Muscle of leg (tissue), 11 donors: Measurements from ENCODE around the gene GID8. TPM values are rescaled to one million over a fixed set of nuclear protein-coding genes. Genes with fewer than 3 reads are reported as not detected.

Experiments
- DNase-seq: peaks from one replicate; pipeline ENCODE4 v3.0.0; 2013
- H3K27ac ChIP-seq: one replicate; pipeline ENCODE4 v1.5.1; 2013; ENCODE audit warnings: mild to moderate bottlenecking, low read length, control low read depth
- H3K27me3 ChIP-seq: one replicate; pipeline ENCODE4 v1.6.1; 2013; ENCODE audit warnings: low read length; ENCODE audit not compliant: control insufficient read depth, insufficient read depth
- H3K36me3 ChIP-seq: one replicate; pipeline ENCODE4 v1.6.1; 2013; ENCODE audit warnings: low read length; ENCODE audit not compliant: control insufficient read depth, insufficient read depth
- H3K4me1 ChIP-seq: one replicate; pipeline ENCODE4 v1.6.1; 2013; ENCODE audit warnings: low read length; ENCODE audit not compliant: control insufficient read depth, insufficient read depth
- H3K4me3 ChIP-seq: one replicate; pipeline ENCODE4 v1.5.1; 2013; ENCODE audit warnings: low read length, control low read depth
- H3K9me3 ChIP-seq: replicated peaks from 2 replicates; pipeline ENCODE4 v1.6.1; 2013; ENCODE audit warnings: low read depth, low read length; ENCODE audit not compliant: control insufficient read depth
- WGBS: methylation state at CpG from one replicate; pipeline ENCODE4 v1.1.5; 2013; ENCODE audit warnings: missing lambda C conversion rate; ENCODE audit not compliant: insufficient coverage; 5-methylcytosine and 5-hydroxymethylcytosine counted together
- polyA plus RNA-seq, 8 donors: library from polyadenylated mRNA; unstranded; fragments of 120-200 nt; gene quantifications; one replicate each; pipeline versions ENCODE4 v1.2.1 to v1.2.3, GENCODE V29; 2013; ENCODE audit warnings: inconsistent platforms in 1 of 8, low replicate concordance in 1 of 8; ENCODE audit not compliant: insufficient read length in 8 of 8, insufficient read depth in 1 of 8
- total RNA-seq: library from RNA; stranded (reverse); fragments of 120-200 nt; gene quantifications from one replicate; pipeline ENCODE4 v1.2.4, GENCODE V29; 2013

GID8 gene
- total and polyA plus RNA-seq, 9 donors, result 22.0 to 38.7 (median 30.8) TPM

DNA sequence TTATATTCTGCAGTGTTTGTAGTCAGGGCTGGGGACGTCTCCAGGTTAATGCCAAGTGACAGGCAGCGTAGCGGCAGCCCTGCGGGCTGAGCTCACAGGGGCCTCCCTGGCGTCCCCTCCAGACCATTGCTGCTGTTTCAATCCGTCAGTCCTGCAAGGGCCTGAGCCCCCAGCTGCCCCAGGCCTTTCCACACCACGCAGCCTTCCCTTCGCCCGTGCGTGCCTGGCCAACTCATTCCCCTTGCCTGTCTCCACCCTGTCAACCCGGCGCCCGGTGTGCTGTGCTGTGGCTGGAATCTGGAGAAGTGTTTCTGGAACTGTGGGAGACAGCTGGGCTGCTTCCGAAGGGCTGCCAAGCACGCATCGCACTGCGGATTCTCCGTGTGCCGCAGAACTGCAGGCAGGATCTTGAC lies 56.9 kb downstream of the GID8 start:
- WGBS, result 29% methylated on average over 16 of the region's 19 CpGs
- peaks cover 56% of the 10 kb centered on the region for H3K27me3 ChIP-seq
- peak overlapping the region; percentile 3 for H3K27ac ChIP-seq
- no peak for DNase-seq
- no peaks in the 10 kb centered on the region for H3K9me3 ChIP-seq
- no peak overlapping the region for H3K4me3 ChIP-seq
- H3K36me3 ChIP-seq, result no peaks in the 10 kb centered on the region
- H3K4me1 ChIP-seq, result peaks cover 28% of the 10 kb centered on the region

DNA sequence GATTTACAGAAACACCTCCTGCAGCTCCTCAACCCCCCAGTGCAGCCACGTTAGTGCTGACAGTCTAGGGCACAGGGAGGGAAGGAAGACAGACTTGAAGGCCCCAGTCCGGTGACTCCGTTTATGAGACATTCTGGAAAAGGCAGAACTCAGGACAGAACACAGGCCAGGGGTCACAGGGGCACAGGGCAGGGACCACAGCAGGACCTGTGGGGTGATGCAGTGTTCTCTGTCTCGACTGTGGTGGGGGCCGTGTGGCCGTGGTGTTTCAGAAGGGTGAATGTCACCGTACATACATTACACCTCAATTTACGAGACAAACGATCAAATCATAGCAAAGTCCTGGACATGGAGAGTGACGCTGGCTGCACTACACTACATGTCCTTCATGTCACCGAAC lies 57.5 kb downstream of the GID8 start:
- WGBS, result 59% methylated on average over 6 of the region's 11 CpGs
- H3K36me3 ChIP-seq, result no peaks in the 10 kb centered on the region
- H3K4me3 ChIP-seq, result no peak overlapping the region
- DNase-seq, result no peak
- H3K4me1 ChIP-seq, result peaks cover 28% of the 10 kb centered on the region
- no peaks in the 10 kb centered on the region for H3K9me3 ChIP-seq
- H3K27ac ChIP-seq, result no peak overlapping the region
- H3K27me3 ChIP-seq, result peaks cover 61% of the 10 kb centered on the region

DNA sequence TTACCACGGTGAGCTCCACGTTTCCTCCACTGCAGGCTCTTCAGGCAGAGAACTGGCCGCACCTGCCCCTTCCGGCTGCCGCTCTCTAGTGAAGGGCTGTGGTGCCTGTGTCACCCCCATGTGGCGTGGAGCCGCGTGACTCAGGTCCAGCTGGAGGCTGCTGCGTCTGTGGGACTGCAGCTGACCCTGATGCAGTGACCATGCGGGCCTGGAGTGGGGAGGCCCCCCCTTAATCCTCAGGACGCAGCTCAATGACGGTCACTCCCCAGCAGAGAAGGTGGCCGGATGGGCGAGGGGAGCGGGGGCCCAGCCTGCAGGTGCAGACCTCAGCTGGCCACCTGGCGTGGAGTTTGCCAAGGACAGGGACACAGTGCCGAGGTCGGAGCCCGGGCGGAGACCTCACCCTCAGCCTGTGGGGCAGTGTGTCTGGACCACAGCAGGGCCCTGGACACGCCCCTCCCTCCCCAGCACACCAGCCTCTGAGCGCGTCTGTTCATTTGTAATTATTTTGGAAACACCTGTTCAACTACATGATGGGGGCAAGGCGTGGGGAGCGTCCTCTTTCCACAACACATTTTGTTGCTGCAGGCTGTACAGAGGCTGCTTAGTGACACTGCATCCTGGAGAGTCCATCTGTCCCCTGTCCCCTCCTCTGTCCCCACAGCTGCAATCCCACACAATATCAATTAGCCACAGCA lies 58.1 kb downstream of the GID8 start:
- no peaks in the 10 kb centered on the region for H3K9me3 ChIP-seq
- peaks cover 28% of the 10 kb centered on the region for H3K4me1 ChIP-seq
- H3K27me3 ChIP-seq, result peaks cover 64% of the 10 kb centered on the region
- no peak for DNase-seq
- 65% methylated on average over 21 of the region's 25 CpGs for WGBS
- H3K27ac ChIP-seq, result no peak overlapping the region
- no peaks in the 10 kb centered on the region for H3K36me3 ChIP-seq
- H3K4me3 ChIP-seq, result no peak overlapping the region

DNA sequence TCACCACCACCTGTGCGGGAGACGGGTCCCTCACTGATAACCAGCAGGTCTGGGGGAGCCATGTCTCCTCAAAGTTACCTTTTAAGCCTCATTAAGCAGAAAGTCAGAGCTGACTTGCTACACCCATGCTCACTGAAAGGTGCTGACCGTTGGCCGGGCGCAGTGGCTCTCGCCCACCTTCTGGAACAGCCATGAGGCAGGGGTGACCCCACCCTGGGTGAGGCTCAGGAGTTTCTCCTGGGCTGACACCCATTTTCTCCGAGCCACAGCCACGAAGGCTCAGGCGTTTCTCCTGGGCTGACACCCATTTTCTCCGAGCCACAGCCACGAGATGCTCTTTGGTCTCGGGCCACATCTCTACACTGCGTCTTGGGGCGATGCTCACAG lies 58.6 kb downstream of the GID8 start:
- peaks cover 66% of the 10 kb centered on the region for H3K27me3 ChIP-seq
- no peak overlapping the region for H3K27ac ChIP-seq
- no peaks in the 10 kb centered on the region for H3K9me3 ChIP-seq
- H3K4me3 ChIP-seq, result no peak overlapping the region
- H3K36me3 ChIP-seq, result no peaks in the 10 kb centered on the region
- 76% methylated on average over 6 of the region's 14 CpGs for WGBS
- DNase-seq, result no peak
- peaks cover 28% of the 10 kb centered on the region for H3K4me1 ChIP-seq

DNA sequence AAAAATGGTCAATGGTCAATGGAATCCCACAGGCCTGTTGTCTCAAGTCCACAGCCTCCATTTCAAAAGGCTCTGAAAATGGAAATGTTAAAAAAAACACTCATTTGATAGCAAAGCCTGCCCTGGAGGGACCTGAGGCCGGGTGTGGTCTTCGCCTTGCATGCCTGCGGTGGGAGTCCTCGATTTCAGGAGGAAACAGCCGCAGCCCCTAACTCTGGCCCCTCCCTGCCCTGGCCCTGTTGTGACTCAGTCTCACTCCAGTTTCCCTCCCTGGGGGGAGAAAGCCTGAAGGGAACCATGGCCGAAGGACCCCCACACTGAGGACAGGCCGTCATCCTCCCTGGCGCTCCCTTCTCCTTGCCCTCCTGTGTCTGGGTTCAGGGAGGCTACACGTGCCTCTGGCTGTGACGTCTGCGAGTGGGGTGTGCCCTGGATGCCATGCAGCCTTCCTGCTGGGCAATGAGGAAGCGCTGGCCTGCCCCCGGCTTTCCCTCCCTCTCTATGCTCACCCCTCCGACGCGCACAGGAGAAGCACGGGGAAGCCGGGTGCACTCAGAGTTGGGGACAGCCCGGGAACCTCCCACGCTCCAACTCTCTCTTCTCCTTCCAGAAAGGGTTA lies 59.6 kb downstream of the GID8 start:
- Histone ChIP-seq H3K36me3 (no peaks in the 10 kb centered on the region), H3K9me3 (no peaks in the 10 kb centered on the region), H3K4me1 (peaks cover 28% of the 10 kb centered on the region), H3K27me3 (peaks cover 71% of the 10 kb centered on the region), H3K4me3 (no peak overlapping the region), H3K27ac (no peak overlapping the region)
- no peak for DNase-seq
- 18% methylated on average over 16 of the region's 20 CpGs for WGBS

Other genes with a start within 250 kb of the GID8 start
- gene NTSR1, start 229.3 kb upstream of the GID8 start, total RNA-seq, result 0.04 TPM
- under 1 TPM; 0.10 to 0.27 (median 0.18) TPM for gene NTSR1, start 229.3 kb upstream of the GID8 start, polyA plus RNA-seq
- 12.1 TPM for gene MRGBP, start 141.7 kb upstream of the GID8 start, total RNA-seq
- 10 to 100 TPM in 6 of 8 donors, 1 to 10 TPM in 2; 8.4 to 13.4 (median 11.7) TPM for gene MRGBP, start 141.7 kb upstream of the GID8 start, polyA plus RNA-seq
- 23.2 TPM for gene OGFR, start 133.3 kb upstream of the GID8 start, total RNA-seq
- gene OGFR, start 133.3 kb upstream of the GID8 start, polyA plus RNA-seq, result 10 to 100 TPM; 16.7 to 26.6 (median 21.5) TPM
- 27.1 TPM for gene COL9A3, start 121.1 kb upstream of the GID8 start, total RNA-seq
- gene COL9A3, start 121.1 kb upstream of the GID8 start, polyA plus RNA-seq, result 10 to 100 TPM in 6 of 8 donors, 1 to 10 TPM in 2; 6.4 to 43.5 (median 13.9) TPM
- 9.7 TPM for gene TCFL5, start 76.3 kb upstream of the GID8 start, total RNA-seq
- gene TCFL5, start 76.3 kb upstream of the GID8 start, polyA plus RNA-seq, result 10 to 100 TPM in 2 of 8 donors, 1 to 10 TPM in 6; 6.1 to 12.1 (median 8.1) TPM
- gene DIDO1, start 11.6 kb upstream of the GID8 start, total RNA-seq, result 37.6 TPM
- gene DIDO1, start 11.6 kb upstream of the GID8 start, polyA plus RNA-seq, result 10 to 100 TPM; 35.0 to 42.0 (median 38.7) TPM
- gene SLC17A9, start 14.6 kb downstream of the GID8 start, total RNA-seq, result 1.7 TPM
- gene SLC17A9, start 14.6 kb downstream of the GID8 start, polyA plus RNA-seq, result 1 to 10 TPM in 6 of 8 donors, under 1 TPM in 2; 0.41 to 1.5 (median 1.2) TPM
- not detected for gene BHLHE23, start 68.8 kb downstream of the GID8 start, total RNA-seq
- gene BHLHE23, start 68.8 kb downstream of the GID8 start, polyA plus RNA-seq, result not detected